Dendritic cell treated with granulocyte-macrophage colony-stimulating factor and Interleukin-4, amounts not matched to agents 40 ng/mL and 50 ng/mL, for 4 days (primary cell): ENCODE results near the gene RAB11FIP4.
A peak's percentile ranks its signal among the peaks of the same experiment; 100 is the strongest.

Experiments used
- H3K27ac Mint-ChIP-seq: one replicate; pipeline ENCODE4 v1.8.0; 2022; ENCODE audit warnings: mild to moderate bottlenecking, mixed read lengths
- H3K27me3 Mint-ChIP-seq: one replicate; pipeline ENCODE4 v1.8.0; 2022; ENCODE audit warnings: mild to moderate bottlenecking, mixed read lengths
- H3K36me3 Mint-ChIP-seq: one replicate; pipeline ENCODE4 v1.8.0; 2022; ENCODE audit warnings: low read depth, mixed read lengths
- H3K4me1 Mint-ChIP-seq: one replicate; pipeline ENCODE4 v1.8.0; 2022; ENCODE audit warnings: low read depth, mixed read lengths
- H3K4me3 Mint-ChIP-seq: one replicate; pipeline ENCODE4 v1.8.0; 2022; ENCODE audit warnings: mild to moderate bottlenecking, moderate library complexity, mixed read lengths
- H3K9me3 Mint-ChIP-seq: one replicate; pipeline ENCODE4 v1.8.0; 2022; ENCODE audit warnings: mixed read lengths
- intact Hi-C: fragments of 100-400 bp; cut with micrococcal nuclease; formaldehyde crosslinking; loops from one replicate; pipeline ENCODE4 v1.15.0; 2022

The RAB11FIP4 gene

GRCh38 chr17:31531336-31531980 lies 140.0 kb downstream of the RAB11FIP4 start:
- intact Hi-C loops: no loop called here
- H3K36me3 Mint-ChIP-seq: peaks cover 60% of the 10 kb centered on the region

GRCh38 chr17:31532081-31532480 lies 140.6 kb downstream of the RAB11FIP4 start:
- no peak overlapping the region for H3K4me3 Mint-ChIP-seq
- peaks cover 15% of the 10 kb centered on the region for H3K4me1 Mint-ChIP-seq
- no peak overlapping the region for H3K27ac Mint-ChIP-seq
- peaks cover 53% of the 10 kb centered on the region for H3K36me3 Mint-ChIP-seq
- no peaks in the 10 kb centered on the region for H3K9me3 Mint-ChIP-seq
- intact Hi-C loops: no loop called here
- H3K27me3 Mint-ChIP-seq: peaks cover 5% of the 10 kb centered on the region

More at GRCh38 chr17:31531336-31531980, 140.0 kb downstream of the RAB11FIP4 start:
- Mint-ChIP-seq H3K27ac (no peak overlapping the region), H3K9me3 (no peaks in the 10 kb centered on the region), H3K27me3 (peaks cover 5% of the 10 kb centered on the region), H3K4me3 (no peak overlapping the region), H3K4me1 (peaks cover 15% of the 10 kb centered on the region)

GRCh38 chr17:31532526-31532925 lies 141.1 kb downstream of the RAB11FIP4 start:
- intact Hi-C loops: no loop called here
- Mint-ChIP-seq H3K36me3 (peaks cover 52% of the 10 kb centered on the region), H3K4me1 (peaks cover 15% of the 10 kb centered on the region), H3K27ac (no peak overlapping the region), H3K9me3 (no peaks in the 10 kb centered on the region), H3K4me3 (no peak overlapping the region), H3K27me3 (peaks cover 5% of the 10 kb centered on the region)

- intact Hi-C loops: no loop called here
- Mint-ChIP-seq H3K36me3 (peaks cover 44% of the 10 kb centered on the region), H3K4me1 (peaks cover 15% of the 10 kb centered on the region), H3K4me3 (no peak overlapping the region), H3K9me3 (no peaks in the 10 kb centered on the region), H3K27ac (no peak overlapping the region), H3K27me3 (peaks cover 5% of the 10 kb centered on the region)
Measured at GRCh38 chr17:31533546-31534155, 142.2 kb downstream of the RAB11FIP4 start.

GRCh38 chr17:31534223-31534888 lies 142.9 kb downstream of the RAB11FIP4 start:
- Mint-ChIP-seq H3K27me3 (peaks cover 5% of the 10 kb centered on the region), H3K36me3 (peaks cover 40% of the 10 kb centered on the region), H3K4me1 (peaks cover 15% of the 10 kb centered on the region), H3K4me3 (no peak overlapping the region), H3K9me3 (no peaks in the 10 kb centered on the region), H3K27ac (no peak overlapping the region)
- intact Hi-C loops: no loop called here

- Mint-ChIP-seq H3K27ac (no peak overlapping the region), H3K27me3 (peaks cover 5% of the 10 kb centered on the region), H3K4me3 (no peak overlapping the region), H3K36me3 (peaks cover 28% of the 10 kb centered on the region), H3K4me1 (peaks cover 15% of the 10 kb centered on the region), H3K9me3 (no peaks in the 10 kb centered on the region)
- intact Hi-C loops: no loop called here
Measured at GRCh38 chr17:31535581-31535981, 144.1 kb downstream of the RAB11FIP4 start.

- Mint-ChIP-seq H3K4me3 (no peak overlapping the region), H3K4me1 (peaks cover 15% of the 10 kb centered on the region), H3K9me3 (no peaks in the 10 kb centered on the region), H3K27me3 (peaks cover 5% of the 10 kb centered on the region), H3K27ac (no peak overlapping the region), H3K36me3 (peaks cover 19% of the 10 kb centered on the region)
- intact Hi-C loops: no loop called here
Measured at GRCh38 chr17:31536451-31536850, 145.0 kb downstream of the RAB11FIP4 start.

- Mint-ChIP-seq H3K4me1 (peaks cover 12% of the 10 kb centered on the region), H3K36me3 (peaks cover 8% of the 10 kb centered on the region), H3K4me3 (no peak overlapping the region), H3K27me3 (peaks cover 5% of the 10 kb centered on the region), H3K27ac (no peak overlapping the region), H3K9me3 (no peaks in the 10 kb centered on the region)
- intact Hi-C loops: no loop called here
Measured at GRCh38 chr17:31537565-31538011, 146.1 kb downstream of the RAB11FIP4 start.

GRCh38 chr17:31538080-31538762 lies 146.7 kb downstream of the RAB11FIP4 start:
- peaks cover 5% of the 10 kb centered on the region for H3K4me1 Mint-ChIP-seq
- H3K4me3 Mint-ChIP-seq: no peak overlapping the region
- intact Hi-C loops: no loop called here
- H3K36me3 Mint-ChIP-seq: peaks cover 5% of the 10 kb centered on the region
- peaks cover 5% of the 10 kb centered on the region for H3K27me3 Mint-ChIP-seq
- H3K27ac Mint-ChIP-seq: no peak overlapping the region
- no peaks in the 10 kb centered on the region for H3K9me3 Mint-ChIP-seq

GRCh38 chr17:31540602-31541307 lies 149.3 kb downstream of the RAB11FIP4 start:
- Mint-ChIP-seq H3K4me3 (no peak overlapping the region), H3K27me3 (peaks cover 4% of the 10 kb centered on the region), H3K27ac (no peak overlapping the region), H3K36me3 (no peaks in the 10 kb centered on the region), H3K4me1 (peaks cover 6% of the 10 kb centered on the region), H3K9me3 (no peaks in the 10 kb centered on the region)
- intact Hi-C loops: no loop called here

- Mint-ChIP-seq H3K9me3 (no peaks in the 10 kb centered on the region), H3K36me3 (no peaks in the 10 kb centered on the region), H3K27ac (no peak overlapping the region), H3K4me1 (peaks cover 6% of the 10 kb centered on the region), H3K27me3 (peaks cover 4% of the 10 kb centered on the region), H3K4me3 (no peak overlapping the region)
- intact Hi-C loops: no loop called here
Measured at GRCh38 chr17:31541559-31541958, 150.1 kb downstream of the RAB11FIP4 start.

GRCh38 chr17:31544186-31544585 lies 152.7 kb downstream of the RAB11FIP4 start:
- Mint-ChIP-seq H3K4me1 (peaks cover 13% of the 10 kb centered on the region), H3K9me3 (no peaks in the 10 kb centered on the region), H3K27ac (peak overlapping the region; percentile 35), H3K4me3 (no peak overlapping the region), H3K36me3 (peaks cover 3% of the 10 kb centered on the region), H3K27me3 (peaks cover 4% of the 10 kb centered on the region)
- intact Hi-C loops: no loop called here

GRCh38 chr17:31546650-31547049 lies 155.2 kb downstream of the RAB11FIP4 start:
- Mint-ChIP-seq H3K27me3 (peaks cover 9% of the 10 kb centered on the region), H3K36me3 (peaks cover 9% of the 10 kb centered on the region), H3K27ac (no peak overlapping the region), H3K4me1 (peaks cover 24% of the 10 kb centered on the region), H3K9me3 (no peaks in the 10 kb centered on the region), H3K4me3 (no peak overlapping the region)
- intact Hi-C loops: no loop called here
